ENCODE results near the gene MLN.

DNA sequence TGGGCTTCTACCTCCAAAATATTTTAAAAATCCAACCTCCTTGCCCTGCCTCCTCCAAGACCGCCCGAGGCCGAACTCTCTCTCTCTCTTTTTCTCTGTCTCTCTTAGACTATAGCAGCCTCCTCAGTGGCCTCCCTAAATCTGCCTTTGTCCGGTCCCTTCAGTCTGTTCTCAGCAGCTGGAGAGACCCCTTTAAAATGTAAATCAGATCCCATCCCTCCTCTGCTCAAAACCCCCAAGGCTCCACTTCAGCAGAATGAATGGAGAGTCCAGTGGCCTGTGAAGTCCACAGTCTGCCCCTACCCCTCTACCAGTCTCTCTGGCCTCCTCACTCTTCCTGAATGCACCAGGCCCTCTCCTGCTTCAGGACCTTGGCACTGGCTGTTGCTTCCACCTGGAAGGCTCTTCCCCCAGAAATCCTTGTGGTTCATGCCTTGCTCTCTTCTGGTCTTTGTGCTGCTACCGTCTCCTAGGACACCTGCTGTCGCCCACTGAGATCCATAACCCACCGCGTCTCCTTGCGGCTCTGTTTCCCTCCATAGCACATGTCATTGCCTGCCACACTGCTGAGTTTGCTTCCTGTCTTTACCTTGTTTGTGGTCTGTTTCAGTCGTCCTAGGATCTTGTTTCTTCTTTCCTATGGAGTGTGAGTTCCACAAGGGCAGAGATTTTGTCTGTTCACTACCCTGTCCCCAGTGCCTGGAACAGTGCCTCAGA is 6.0 kb downstream of the MLN start:
- TF ChIP-seq POLR2AphosphoS5 (IDR thresholded peaks at IDR 0.05) (no peak), POLR2A (IDR thresholded peaks at IDR 0.05) (no peak)
- TF ChIP-seq, protein P1, sequence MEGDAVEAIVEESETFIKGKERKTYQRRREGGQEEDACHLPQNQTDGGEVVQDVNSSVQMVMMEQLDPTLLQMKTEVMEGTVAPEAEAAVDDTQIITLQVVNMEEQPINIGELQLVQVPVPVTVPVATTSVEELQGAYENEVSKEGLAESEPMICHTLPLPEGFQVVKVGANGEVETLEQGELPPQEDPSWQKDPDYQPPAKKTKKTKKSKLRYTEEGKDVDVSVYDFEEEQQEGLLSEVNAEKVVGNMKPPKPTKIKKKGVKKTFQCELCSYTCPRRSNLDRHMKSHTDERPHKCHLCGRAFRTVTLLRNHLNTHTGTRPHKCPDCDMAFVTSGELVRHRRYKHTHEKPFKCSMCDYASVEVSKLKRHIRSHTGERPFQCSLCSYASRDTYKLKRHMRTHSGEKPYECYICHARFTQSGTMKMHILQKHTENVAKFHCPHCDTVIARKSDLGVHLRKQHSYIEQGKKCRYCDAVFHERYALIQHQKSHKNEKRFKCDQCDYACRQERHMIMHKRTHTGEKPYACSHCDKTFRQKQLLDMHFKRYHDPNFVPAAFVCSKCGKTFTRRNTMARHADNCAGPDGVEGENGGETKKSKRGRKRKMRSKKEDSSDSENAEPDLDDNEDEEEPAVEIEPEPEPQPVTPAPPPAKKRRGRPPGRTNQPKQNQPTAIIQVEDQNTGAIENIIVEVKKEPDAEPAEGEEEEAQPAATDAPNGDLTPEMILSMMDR (IDR thresholded peaks at IDR 0.05): no peak
